Endothelial cell (in vitro differentiated cells): ENCODE data around the gene SLC22A15. TPM values are rescaled to one million over a fixed set of nuclear protein-coding genes. Genes with fewer than 3 reads are reported as not detected.
"Not testable (repeated sequence)": the region's sequence is repeated elsewhere in the genome, so short reads cannot be mapped to it uniquely, and the experiment has no call there.

Source experiments
- DNase-seq: peaks from one replicate; pipeline ENCODE4 v3.0.0; 2021; ENCODE audit warnings: low spot score
- H3K27ac Mint-ChIP-seq: one replicate; pipeline ENCODE4 v1.8.0; 2021; ENCODE audit warnings: mixed read lengths, inconsistent platforms; ENCODE audit not compliant: unreplicated experiment
- H3K27me3 Mint-ChIP-seq: one replicate; pipeline ENCODE4 v1.8.0; 2021; ENCODE audit warnings: mild to moderate bottlenecking, moderate library complexity, mixed read lengths, inconsistent platforms; ENCODE audit not compliant: unreplicated experiment
- H3K36me3 Mint-ChIP-seq: one replicate; pipeline ENCODE4 v1.8.0; 2021; ENCODE audit warnings: mild to moderate bottlenecking, low read depth, mixed read lengths, inconsistent platforms; ENCODE audit not compliant: unreplicated experiment
- H3K4me1 Mint-ChIP-seq: one replicate; pipeline ENCODE4 v1.8.0; 2021; ENCODE audit warnings: mild to moderate bottlenecking, mixed read lengths, inconsistent platforms; ENCODE audit not compliant: unreplicated experiment
- H3K4me3 Mint-ChIP-seq: one replicate; pipeline ENCODE4 v1.8.0; 2021; ENCODE audit warnings: mild to moderate bottlenecking, mixed read lengths, inconsistent platforms; ENCODE audit not compliant: unreplicated experiment
- H3K9me3 Mint-ChIP-seq: one replicate; pipeline ENCODE4 v1.8.0; 2021; ENCODE audit warnings: mixed read lengths, inconsistent platforms; ENCODE audit not compliant: unreplicated experiment
- total RNA-seq: library from RNA; stranded (reverse); fragmentation: NEBNext Ultra II Directional; extraction: Animal tissue kit (Norgen Biotek cat#: 25700); gene quantifications from one replicate; pipeline ENCODE4 v1.2.1, GENCODE V29; 2021; ENCODE audit not compliant: unreplicated experiment
- TF ChIP-seq, protein P1 (sequence below): fragments of 200-600 bp; sonication (generic); IDR thresholded peaks from one replicate; pipeline ENCODE4 v1.5.0; 2021; ENCODE audit warnings: antibody characterized with exemption; ENCODE audit not compliant: unreplicated experiment

Gene SLC22A15
- total RNA-seq, 1 donor from 2014 or later: 21.9 TPM

- no peaks in the 10 kb centered on the region for H3K27me3 Mint-ChIP-seq
- no peak overlapping the region for H3K27ac Mint-ChIP-seq
- H3K9me3 Mint-ChIP-seq: no peaks in the 10 kb centered on the region
- H3K4me3 Mint-ChIP-seq: no peak overlapping the region
- no peak for DNase-seq
- H3K4me1 Mint-ChIP-seq: peaks cover 41% of the 10 kb centered on the region
- H3K36me3 Mint-ChIP-seq: peaks cover 3% of the 10 kb centered on the region
- TF ChIP-seq, protein P1, sequence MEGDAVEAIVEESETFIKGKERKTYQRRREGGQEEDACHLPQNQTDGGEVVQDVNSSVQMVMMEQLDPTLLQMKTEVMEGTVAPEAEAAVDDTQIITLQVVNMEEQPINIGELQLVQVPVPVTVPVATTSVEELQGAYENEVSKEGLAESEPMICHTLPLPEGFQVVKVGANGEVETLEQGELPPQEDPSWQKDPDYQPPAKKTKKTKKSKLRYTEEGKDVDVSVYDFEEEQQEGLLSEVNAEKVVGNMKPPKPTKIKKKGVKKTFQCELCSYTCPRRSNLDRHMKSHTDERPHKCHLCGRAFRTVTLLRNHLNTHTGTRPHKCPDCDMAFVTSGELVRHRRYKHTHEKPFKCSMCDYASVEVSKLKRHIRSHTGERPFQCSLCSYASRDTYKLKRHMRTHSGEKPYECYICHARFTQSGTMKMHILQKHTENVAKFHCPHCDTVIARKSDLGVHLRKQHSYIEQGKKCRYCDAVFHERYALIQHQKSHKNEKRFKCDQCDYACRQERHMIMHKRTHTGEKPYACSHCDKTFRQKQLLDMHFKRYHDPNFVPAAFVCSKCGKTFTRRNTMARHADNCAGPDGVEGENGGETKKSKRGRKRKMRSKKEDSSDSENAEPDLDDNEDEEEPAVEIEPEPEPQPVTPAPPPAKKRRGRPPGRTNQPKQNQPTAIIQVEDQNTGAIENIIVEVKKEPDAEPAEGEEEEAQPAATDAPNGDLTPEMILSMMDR: no peak
Observed at GRCh38 chr1:115954684-115955083, 21.6 kb upstream of the SLC22A15 start.

GRCh38 chr1:115955228-115955627 lies 21.1 kb upstream of the SLC22A15 start:
- TF ChIP-seq, protein P1: no peak
- no peak overlapping the region for H3K4me3 Mint-ChIP-seq
- H3K36me3 Mint-ChIP-seq: peaks cover 3% of the 10 kb centered on the region
- H3K27ac Mint-ChIP-seq: no peak overlapping the region
- H3K27me3 Mint-ChIP-seq: no peaks in the 10 kb centered on the region
- H3K4me1 Mint-ChIP-seq: peaks cover 41% of the 10 kb centered on the region
- no peak for DNase-seq
- H3K9me3 Mint-ChIP-seq: no peaks in the 10 kb centered on the region

- Mint-ChIP-seq H3K27ac (no peak overlapping the region), H3K36me3 (peaks cover 3% of the 10 kb centered on the region), H3K9me3 (no peaks in the 10 kb centered on the region), H3K4me3 (no peak overlapping the region), H3K4me1 (peaks cover 25% of the 10 kb centered on the region), H3K27me3 (no peaks in the 10 kb centered on the region)
- TF ChIP-seq, protein P1: no peak
- no peak for DNase-seq
Observed at GRCh38 chr1:115958866-115959265, 17.4 kb upstream of the SLC22A15 start.

GRCh38 chr1:115969509-115969908 lies 6.8 kb upstream of the SLC22A15 start:
- Mint-ChIP-seq H3K4me3 (no peak overlapping the region), H3K27me3 (peaks cover 1% of the 10 kb centered on the region), H3K4me1 (peaks cover 8% of the 10 kb centered on the region), H3K27ac (no peak overlapping the region), H3K36me3 (no peaks in the 10 kb centered on the region), H3K9me3 (no peaks in the 10 kb centered on the region)
- peak; percentile 45 for DNase-seq
- TF ChIP-seq, protein P1: no peak

GRCh38 chr1:115971778-115972177 lies 4.5 kb upstream of the SLC22A15 start:
- not testable (repeated sequence) for DNase-seq, H3K27ac Mint-ChIP-seq, H3K27me3 Mint-ChIP-seq, H3K36me3 Mint-ChIP-seq, H3K9me3 Mint-ChIP-seq, H3K4me3 Mint-ChIP-seq
- peaks cover 11% of the 10 kb centered on the region for H3K4me1 Mint-ChIP-seq

DNA sequence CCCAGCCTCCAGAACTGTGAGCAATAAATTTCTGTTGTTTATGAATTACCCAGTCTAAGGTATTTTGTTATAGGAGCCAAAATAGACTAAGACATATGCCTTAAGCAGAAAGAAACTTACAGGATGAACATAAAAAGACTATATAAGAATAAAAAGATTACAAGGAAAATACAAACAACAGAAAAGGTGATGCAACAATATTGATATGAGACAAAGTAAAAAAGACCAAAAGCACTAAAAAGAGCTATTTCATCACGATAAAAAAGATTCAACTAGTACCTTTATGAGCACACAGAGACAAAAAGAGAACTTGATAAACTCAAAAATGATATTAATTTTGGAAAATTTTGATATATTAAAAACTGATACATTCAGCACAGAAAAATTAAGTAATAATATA lies 3.2 kb upstream of the SLC22A15 start:
- peaks cover 21% of the 10 kb centered on the region for H3K4me1 Mint-ChIP-seq
- no peak for DNase-seq
- no peak overlapping the region for H3K4me3 Mint-ChIP-seq
- H3K27me3 Mint-ChIP-seq: peaks cover 8% of the 10 kb centered on the region
- no peak overlapping the region for H3K27ac Mint-ChIP-seq
- H3K36me3 Mint-ChIP-seq: no peaks in the 10 kb centered on the region
- TF ChIP-seq, protein P1: no peak
- H3K9me3 Mint-ChIP-seq: no peaks in the 10 kb centered on the region
